Upper lobe of right lung (tissue), 1 donor: Measurements from ENCODE around the gene SNTG2. TPM values are rescaled to one million over a fixed set of nuclear protein-coding genes. Genes with fewer than 3 reads are reported as not detected.

Experiments used
- ATAC-seq: fragments of 200-7000 bp; cut with Tn5 transposase; one replicate; pipeline ENCODE4 v1.9.1; 2020; ENCODE audit warnings: mild to moderate bottlenecking, moderate library complexity
- DNase-seq: peaks from one replicate; pipeline ENCODE4 v3.0.0-alpha.2; 2020
- H3K27ac ChIP-seq: fragments of 200-600 bp; one replicate; pipeline ENCODE4 v1.8.0; 2022
- H3K27me3 ChIP-seq: fragments of 200-600 bp; one replicate; pipeline ENCODE4 v1.8.0; 2022; ENCODE audit warnings: mild to moderate bottlenecking
- H3K36me3 ChIP-seq: fragments of 200-600 bp; one replicate; pipeline ENCODE4 v1.8.0; 2022
- H3K4me1 ChIP-seq: fragments of 200-600 bp; one replicate; pipeline ENCODE4 v1.8.0; 2022
- H3K4me3 ChIP-seq: fragments of 200-600 bp; one replicate; pipeline ENCODE4 v1.8.0; 2022; ENCODE audit warnings: mild to moderate bottlenecking
- H3K9me3 ChIP-seq: fragments of 200-600 bp; one replicate; pipeline ENCODE4 v1.8.0; 2022
- CTCF ChIP-seq: fragments of 200-600 bp; IDR thresholded peaks from one replicate; pipeline ENCODE4 v1.8.0; 2022; ENCODE audit warnings: antibody characterized with exemption
- intact Hi-C: fragments of 100-400 bp; cut with DNase I; formaldehyde crosslinking; loops from one replicate; pipeline ENCODE4 v1.11.0; 2022
- total RNA-seq: library from RNA; stranded (reverse); fragmentation: NEBNext Ultra II Directional; extraction: Animal tissue kit (Norgen Biotek cat#: 25700); gene quantifications from one replicate; pipeline ENCODE4 v1.2.1, GENCODE V29; 2021
- donor health status: DM: no; HTN: yes; CAD: no; lungs with severe emphysema.

Gene SNTG2
- total RNA-seq, 1 donor from 2014 or later, result 3.6 TPM

- Histone ChIP-seq H3K27ac (peak overlapping the region; percentile 40), H3K9me3 (no peaks in the 10 kb centered on the region), H3K27me3 (no peaks in the 10 kb centered on the region), H3K4me1 (no peaks in the 10 kb centered on the region), H3K36me3 (no peaks in the 10 kb centered on the region), H3K4me3 (no peak overlapping the region)
- no peak for TF ChIP-seq CTCF
- intact Hi-C loops, result no loop called here
- DNase-seq (no peak), ATAC-seq (no peak)
Measured at GRCh38 chr2:1162246-1162645, 211.6 kb downstream of the SNTG2 start.

DNA sequence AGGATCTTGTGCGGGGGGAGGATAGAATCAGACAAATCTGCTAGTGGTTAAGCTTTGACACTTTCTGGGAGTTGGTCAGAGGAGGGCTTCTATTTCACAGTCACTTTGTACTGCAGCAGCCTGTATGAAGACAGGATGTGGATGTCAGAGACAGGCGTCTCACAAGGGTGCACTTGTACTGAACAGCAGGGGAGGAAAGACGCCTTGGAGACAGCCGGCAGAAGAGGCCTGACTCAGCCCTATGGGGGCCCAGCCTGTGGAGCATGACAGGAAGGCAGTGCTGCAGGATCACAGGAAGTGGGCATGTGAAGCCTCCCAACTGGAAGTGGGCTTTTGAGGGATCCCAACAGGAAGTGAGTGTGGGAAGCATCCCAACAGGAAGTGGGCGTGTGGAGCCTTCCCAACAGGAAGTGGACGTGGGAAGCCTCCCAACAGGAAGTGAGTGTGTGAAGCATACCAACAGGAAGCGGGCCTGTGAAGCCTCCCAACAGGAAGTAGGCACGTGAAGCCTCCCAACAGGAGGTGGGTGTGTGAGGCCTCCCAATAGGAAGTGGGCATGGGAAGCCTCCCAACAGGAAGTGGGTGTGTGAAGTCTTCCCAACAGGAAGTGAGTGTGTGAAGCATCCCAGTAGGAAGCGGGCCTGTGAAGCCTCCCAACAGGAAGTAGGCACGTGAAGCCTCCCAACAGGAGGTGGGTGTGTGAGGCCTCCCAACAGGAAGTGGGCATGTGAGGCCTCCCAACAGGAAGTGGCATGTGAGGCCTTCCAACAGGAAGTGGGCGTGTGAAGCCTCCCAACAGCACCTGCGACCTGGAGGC lies 212.3 kb downstream of the SNTG2 start:
- H3K4me1 ChIP-seq, result no peaks in the 10 kb centered on the region
- no peaks in the 10 kb centered on the region for H3K27me3 ChIP-seq
- no peak overlapping the region for H3K4me3 ChIP-seq
- H3K9me3 ChIP-seq, result no peaks in the 10 kb centered on the region
- peak overlapping the region; percentile 65 for H3K27ac ChIP-seq
- intact Hi-C loops, result no loop called here
- no peaks in the 10 kb centered on the region for H3K36me3 ChIP-seq
- ATAC-seq (peak; percentile 54), DNase-seq (no peak)
- no peak for TF ChIP-seq CTCF

DNA sequence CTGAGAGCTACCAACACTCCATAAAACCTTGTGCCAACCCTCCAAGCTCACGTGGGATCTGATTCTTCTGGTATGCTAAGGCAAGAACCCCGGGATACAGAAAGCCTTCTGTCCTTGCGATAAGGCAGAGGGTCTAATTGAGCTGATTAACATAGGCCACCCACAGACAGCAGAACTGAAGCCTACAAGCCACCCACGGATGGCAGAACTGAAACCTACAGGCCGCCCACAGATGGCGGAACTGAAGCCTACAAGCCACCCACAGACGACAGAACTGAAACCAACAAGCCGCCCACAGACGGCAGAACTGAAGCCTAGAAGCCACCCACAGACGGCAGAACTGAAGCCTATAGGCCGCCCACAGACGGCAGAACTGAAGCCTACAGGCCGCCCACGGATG lies 216.3 kb downstream of the SNTG2 start:
- intact Hi-C loops, result no loop called here
- Histone ChIP-seq H3K27ac (no peak overlapping the region), H3K4me3 (no peak overlapping the region), H3K27me3 (no peaks in the 10 kb centered on the region), H3K9me3 (no peaks in the 10 kb centered on the region), H3K4me1 (no peaks in the 10 kb centered on the region), H3K36me3 (no peaks in the 10 kb centered on the region)
- TF ChIP-seq CTCF, result no peak
- no peak for DNase-seq
- ATAC-seq, result no peak

GRCh38 chr2:1168846-1169245 lies 218.2 kb downstream of the SNTG2 start:
- no peak for TF ChIP-seq CTCF
- Histone ChIP-seq H3K4me3 (no peak overlapping the region), H3K27me3 (no peaks in the 10 kb centered on the region), H3K4me1 (no peaks in the 10 kb centered on the region), H3K9me3 (no peaks in the 10 kb centered on the region), H3K36me3 (no peaks in the 10 kb centered on the region), H3K27ac (no peak overlapping the region)
- ATAC-seq (no peak), DNase-seq (no peak)
- intact Hi-C loops, result no loop called here

DNA sequence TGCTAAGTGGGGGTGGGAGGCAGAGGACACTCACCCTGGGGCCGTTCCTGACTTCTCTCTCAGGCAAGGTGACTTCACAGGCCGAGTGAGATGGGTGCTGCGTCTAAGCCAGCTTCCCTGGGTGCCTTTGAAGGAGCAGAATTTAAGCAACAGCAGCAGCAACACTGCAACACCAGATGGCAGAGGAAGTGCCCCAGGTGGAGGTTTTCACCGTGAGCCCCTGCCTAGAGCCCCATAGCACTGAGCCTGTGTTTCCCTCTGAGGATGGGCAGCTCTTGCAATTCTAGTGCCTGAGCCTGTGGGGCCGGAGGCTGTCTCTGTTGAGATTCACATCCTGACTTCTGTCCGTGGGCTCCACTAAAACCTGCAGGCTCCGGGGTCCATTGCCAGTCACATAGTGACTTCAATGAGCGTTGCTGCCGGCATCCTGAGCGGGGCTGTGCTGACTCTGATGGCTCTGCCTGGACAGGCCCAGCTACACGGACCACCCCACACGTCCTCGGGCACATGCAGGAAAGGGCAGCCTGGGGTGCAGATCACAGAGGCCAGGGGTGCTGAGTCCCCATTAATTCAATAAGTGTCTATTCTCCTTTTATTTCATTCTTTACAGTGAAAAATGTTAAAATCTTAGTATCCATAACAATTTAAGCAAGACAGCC lies 218.8 kb downstream of the SNTG2 start:
- no peaks in the 10 kb centered on the region for H3K4me1 ChIP-seq
- intact Hi-C loops, result no loop called here
- no peak for TF ChIP-seq CTCF
- DNase-seq (no peak), ATAC-seq (no peak)
- H3K36me3 ChIP-seq, result no peaks in the 10 kb centered on the region
- peak overlapping the region; percentile 4 for H3K27ac ChIP-seq
- no peak overlapping the region for H3K4me3 ChIP-seq
- H3K9me3 ChIP-seq, result no peaks in the 10 kb centered on the region
- no peaks in the 10 kb centered on the region for H3K27me3 ChIP-seq
